GM06990 (cell line): ENCODE data around the gene TMEM186.

ENCODE experiments used
- DNase-seq: peaks from one replicate; pipeline ENCODE4 v3.0.0-alpha.2; 2011; ENCODE audit not compliant: insufficient read length; ENCODE audit errors: extremely low read depth
- H3K27me3 ChIP-seq: replicated peaks from 2 replicates; pipeline ENCODE4 v1.6.0; 2011; ENCODE audit warnings: low read length; ENCODE audit not compliant: control insufficient read depth, insufficient read depth
- H3K36me3 ChIP-seq: 2 replicates; pipeline ENCODE4 v1.5.1; 2011; ENCODE audit warnings: low read length; ENCODE audit not compliant: control insufficient read depth, insufficient read depth
- H3K4me3 ChIP-seq: replicated peaks from 2 replicates; pipeline ENCODE4 v1.5.1; 2011; ENCODE audit warnings: low read depth, mild to moderate bottlenecking, control low read depth, low read length
- TF ChIP-seq, protein P1 (sequence below): IDR thresholded peaks from 2 replicates; pipeline ENCODE4 v1.5.1; 2011; ENCODE audit warnings: low read length, control low read depth, mild to moderate bottlenecking, inconsistent platforms; ENCODE audit not compliant: insufficient read depth, poor library complexity, severe bottlenecking

The TMEM186 gene

DNA sequence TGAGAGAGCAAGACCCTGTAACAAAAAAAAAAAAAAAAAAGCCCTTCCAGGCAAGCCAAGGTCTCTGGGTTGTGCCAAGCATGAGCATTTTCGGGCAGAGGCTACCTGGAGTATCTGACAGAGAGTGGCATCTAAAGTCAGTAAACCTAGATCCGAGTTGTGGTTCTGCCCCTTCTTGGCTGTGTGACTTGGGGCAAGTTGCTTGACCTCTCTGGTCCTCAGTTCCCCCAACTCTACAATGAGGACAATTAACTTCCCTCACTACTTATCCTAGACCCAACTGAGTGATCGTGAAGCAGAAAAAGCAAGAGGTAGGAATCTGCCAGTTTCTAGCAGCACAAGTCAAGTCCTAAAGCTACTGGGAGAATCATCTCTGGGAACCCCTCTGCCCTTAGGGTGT is 34.4 kb downstream of the TMEM186 start:
- no peak for DNase-seq
- H3K4me3 ChIP-seq: no peak overlapping the region
- H3K36me3 ChIP-seq: no peaks in the 10 kb centered on the region
- TF ChIP-seq, protein P1, sequence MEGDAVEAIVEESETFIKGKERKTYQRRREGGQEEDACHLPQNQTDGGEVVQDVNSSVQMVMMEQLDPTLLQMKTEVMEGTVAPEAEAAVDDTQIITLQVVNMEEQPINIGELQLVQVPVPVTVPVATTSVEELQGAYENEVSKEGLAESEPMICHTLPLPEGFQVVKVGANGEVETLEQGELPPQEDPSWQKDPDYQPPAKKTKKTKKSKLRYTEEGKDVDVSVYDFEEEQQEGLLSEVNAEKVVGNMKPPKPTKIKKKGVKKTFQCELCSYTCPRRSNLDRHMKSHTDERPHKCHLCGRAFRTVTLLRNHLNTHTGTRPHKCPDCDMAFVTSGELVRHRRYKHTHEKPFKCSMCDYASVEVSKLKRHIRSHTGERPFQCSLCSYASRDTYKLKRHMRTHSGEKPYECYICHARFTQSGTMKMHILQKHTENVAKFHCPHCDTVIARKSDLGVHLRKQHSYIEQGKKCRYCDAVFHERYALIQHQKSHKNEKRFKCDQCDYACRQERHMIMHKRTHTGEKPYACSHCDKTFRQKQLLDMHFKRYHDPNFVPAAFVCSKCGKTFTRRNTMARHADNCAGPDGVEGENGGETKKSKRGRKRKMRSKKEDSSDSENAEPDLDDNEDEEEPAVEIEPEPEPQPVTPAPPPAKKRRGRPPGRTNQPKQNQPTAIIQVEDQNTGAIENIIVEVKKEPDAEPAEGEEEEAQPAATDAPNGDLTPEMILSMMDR: no peak
- no peaks in the 10 kb centered on the region for H3K27me3 ChIP-seq

DNA sequence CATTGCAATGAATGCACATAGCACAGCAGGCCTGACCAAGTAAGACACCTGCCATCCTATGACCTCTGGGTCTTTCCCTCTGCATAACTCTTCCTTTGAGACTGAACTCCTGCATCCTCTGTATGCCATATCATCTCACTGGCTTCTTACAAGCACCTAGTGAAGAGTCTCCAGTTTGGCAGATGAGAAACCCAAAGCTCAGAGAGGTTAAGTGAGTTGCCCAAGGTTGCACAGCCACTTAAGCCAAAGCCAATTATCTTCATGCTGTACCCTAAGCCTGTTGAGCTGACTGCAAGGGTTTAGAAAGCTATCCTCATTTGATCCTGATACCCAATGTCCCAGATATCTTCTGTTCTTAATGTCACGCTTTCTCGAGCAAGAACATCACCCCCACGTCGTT is 35.2 kb downstream of the TMEM186 start:
- TF ChIP-seq, protein P1: no peak
- Histone ChIP-seq H3K27me3 (no peaks in the 10 kb centered on the region), H3K4me3 (no peak overlapping the region), H3K36me3 (no peaks in the 10 kb centered on the region)
- no peak for DNase-seq

DNA sequence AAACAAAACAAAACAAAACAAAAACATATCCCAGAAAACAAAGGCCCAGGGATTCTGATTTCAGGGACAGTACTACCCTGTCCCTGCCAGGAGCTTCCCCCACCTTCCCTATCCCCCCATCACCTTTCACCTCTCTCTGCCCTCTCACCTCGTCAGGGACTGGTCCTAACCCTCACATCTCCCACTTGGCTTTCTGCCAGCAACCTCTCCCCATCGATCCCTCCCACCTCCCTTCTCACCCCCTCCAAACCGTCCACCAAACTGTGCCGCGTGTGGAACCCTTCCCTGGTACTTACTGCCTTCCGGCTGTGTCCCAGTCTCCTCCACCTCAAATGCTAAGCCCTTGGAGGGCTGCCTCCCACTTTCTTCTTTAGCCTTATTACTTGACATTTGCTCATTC is 36.4 kb downstream of the TMEM186 start:
- TF ChIP-seq, protein P1: no peak
- Histone ChIP-seq H3K36me3 (no peaks in the 10 kb centered on the region), H3K27me3 (no peaks in the 10 kb centered on the region), H3K4me3 (no peak overlapping the region)
- DNase-seq: no peak

DNA sequence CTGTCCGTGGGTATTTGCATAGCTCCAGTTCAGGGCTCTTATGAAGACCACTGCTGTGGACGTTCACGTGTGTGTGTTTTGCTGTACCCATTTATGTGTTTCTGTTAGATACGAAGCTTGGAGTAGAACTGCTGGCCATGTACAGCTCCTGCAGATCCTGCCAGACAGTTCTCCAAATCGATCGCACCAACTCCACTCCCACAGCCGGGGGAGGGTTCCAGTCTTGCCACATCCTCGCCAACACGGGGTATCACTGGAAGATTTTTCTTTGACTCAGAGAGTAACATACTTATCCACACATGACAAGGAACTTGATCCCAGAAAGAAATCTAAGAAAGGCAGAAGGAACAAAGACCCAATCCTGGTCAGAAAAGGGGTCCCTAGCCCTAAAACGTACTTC is 37.4 kb downstream of the TMEM186 start:
- H3K36me3 ChIP-seq: no peaks in the 10 kb centered on the region
- H3K4me3 ChIP-seq: no peak overlapping the region
- TF ChIP-seq, protein P1: no peak
- no peaks in the 10 kb centered on the region for H3K27me3 ChIP-seq
- DNase-seq: no peak

DNA sequence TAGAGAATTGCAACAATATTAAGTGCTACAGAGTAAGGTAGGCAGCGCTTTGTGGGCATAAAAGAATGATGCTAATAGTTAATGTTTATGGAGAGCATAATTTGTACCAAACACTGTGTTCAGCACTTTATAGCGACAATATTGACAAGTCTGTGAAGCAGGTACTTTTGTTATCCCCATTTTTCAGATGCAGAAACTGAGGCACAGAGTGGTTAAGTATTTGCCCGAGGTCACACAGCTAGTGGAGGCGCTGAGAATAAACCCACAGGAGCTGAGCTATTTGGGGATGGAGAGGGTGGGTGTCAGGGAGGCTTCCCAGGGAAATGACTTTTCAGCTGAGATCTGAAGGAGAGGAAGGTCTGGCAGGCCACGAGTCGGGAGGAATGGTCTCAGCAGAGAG is 39.4 kb downstream of the TMEM186 start:
- DNase-seq: no peak
- no peaks in the 10 kb centered on the region for H3K27me3 ChIP-seq
- no peaks in the 10 kb centered on the region for H3K36me3 ChIP-seq
- H3K4me3 ChIP-seq: no peak overlapping the region
- TF ChIP-seq, protein P1: no peak

DNA sequence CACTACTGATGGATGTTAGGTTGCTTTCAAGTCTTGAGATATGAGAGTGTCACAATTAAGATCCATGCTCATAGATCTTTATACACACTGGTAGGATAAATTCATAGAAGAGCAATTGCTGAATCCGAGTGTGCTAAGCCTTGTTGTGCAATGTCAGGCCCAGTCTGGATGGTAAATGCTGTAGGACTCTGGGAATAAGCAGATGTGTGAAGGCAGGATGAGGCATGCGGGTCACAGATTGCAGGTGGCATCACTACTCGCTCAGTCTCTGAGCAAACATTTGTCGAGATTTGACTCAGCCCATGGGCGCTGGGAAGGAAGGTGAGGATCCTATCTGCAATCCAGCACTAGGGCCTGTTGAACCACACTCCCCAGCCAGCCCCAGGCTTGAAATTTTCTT is 40.7 kb downstream of the TMEM186 start:
- no peaks in the 10 kb centered on the region for H3K36me3 ChIP-seq
- TF ChIP-seq, protein P1: no peak
- no peak overlapping the region for H3K4me3 ChIP-seq
- H3K27me3 ChIP-seq: no peaks in the 10 kb centered on the region
- no peak for DNase-seq
